ENCODE results near the gene TNNI2. TPM values are rescaled to one million over a fixed set of nuclear protein-coding genes. Genes with fewer than 3 reads are reported as not detected.

Gene TNNI2
- total RNA-seq, 2 donors from 2014 or later: not detected

Other genes with a start within 250 kb of the TNNI2 start
- gene KRTAP5-2, start 240.7 kb upstream of the TNNI2 start, total RNA-seq: not detected
- gene KRTAP5-3, start 230.5 kb upstream of the TNNI2 start, total RNA-seq: not detected
- not detected for gene KRTAP5-4, start 216.8 kb upstream of the TNNI2 start, total RNA-seq
- gene KRTAP5-5, start 209.2 kb upstream of the TNNI2 start, total RNA-seq: not detected
- not detected for gene KRTAP5-6, start 141.8 kb upstream of the TNNI2 start, total RNA-seq
- gene IFITM10, start 88.4 kb upstream of the TNNI2 start, total RNA-seq: 1 to 10 TPM; 1.2 to 1.8 TPM
- gene CTSD, start 75.1 kb upstream of the TNNI2 start, total RNA-seq: 10 to 100 TPM; 47.2 to 55.7 TPM
- not detected for gene SYT8, start 4.0 kb upstream of the TNNI2 start, total RNA-seq
- 100 to 1,000 TPM; 102 to 263 TPM for gene LSP1, start 14.1 kb downstream of the TNNI2 start, total RNA-seq
- under 1 TPM; 0.12 to 0.20 TPM for gene PRR33, start 52.9 kb downstream of the TNNI2 start, total RNA-seq
- gene TNNT3, start 80.7 kb downstream of the TNNI2 start, total RNA-seq: 10 to 100 TPM; 10.3 to 12.9 TPM
- gene MRPL23, start 108.4 kb downstream of the TNNI2 start, total RNA-seq: 100 to 1,000 TPM in 1 of 2 donors, 10 to 100 TPM in 1; 96.4 to 132 TPM
- gene H19, start 158.9 kb downstream of the TNNI2 start, total RNA-seq: under 1 TPM in 1 of 2 donors, not detected in 1; 0.64 TPM